Smooth muscle cell (in vitro differentiated cells): ENCODE data around the gene DRC7. TPM values are rescaled to one million over a fixed set of nuclear protein-coding genes. Genes with fewer than 3 reads are reported as not detected.

Source experiments
- DNase-seq: peaks from one replicate; lab custom pipeline; 2025; ENCODE audit not compliant: unreplicated experiment; lab: John Stamatoyannopoulos, UW
- H2AFZ ChIP-seq: fragments of 200-600 bp; sonication (generic); 2 replicates; pipeline ENCODE4 v1.6.0; 2016; ENCODE audit warnings: antibody characterized with exemption, low read depth, mild to moderate bottlenecking
- H3F3A ChIP-seq: fragments of 200-600 bp; sonication (generic); 2 replicates; pipeline ENCODE4 v1.6.0; 2017; ENCODE audit warnings: antibody characterized with exemption, low read depth
- H3K27ac ChIP-seq: fragments of 200-600 bp; sonication (generic); 2 replicates; pipeline ENCODE4 v1.5.1; 2016; ENCODE audit warnings: low read depth, mild to moderate bottlenecking
- H3K27me3 ChIP-seq: fragments of 200-600 bp; sonication (generic); 2 replicates; pipeline ENCODE4 v1.6.1; 2016; ENCODE audit warnings: low read depth, mild to moderate bottlenecking
- H3K36me3 ChIP-seq: fragments of 200-600 bp; sonication (generic); 2 replicates; pipeline ENCODE4 v1.5.1; 2016; ENCODE audit warnings: low read depth
- H3K4me1 ChIP-seq: fragments of 200-600 bp; sonication (generic); 2 replicates; pipeline ENCODE4 v1.5.1; 2016; ENCODE audit warnings: low read depth
- H3K4me2 ChIP-seq: fragments of 200-600 bp; sonication (generic); 2 replicates; pipeline ENCODE4 v1.6.0; 2016; ENCODE audit warnings: mild to moderate bottlenecking
- H3K4me3 ChIP-seq: fragments of 200-600 bp; sonication (generic); 2 replicates; pipeline ENCODE4 v1.5.1; 2016; ENCODE audit warnings: mild to moderate bottlenecking
- H3K79me2 ChIP-seq: fragments of 200-600 bp; sonication (generic); 2 replicates; pipeline ENCODE4 v1.6.0; 2016; ENCODE audit warnings: low read depth, mild to moderate bottlenecking
- H3K9ac ChIP-seq: fragments of 200-600 bp; sonication (generic); 2 replicates; pipeline ENCODE4 v1.6.0; 2016; ENCODE audit warnings: low read depth
- H3K9me3 ChIP-seq: fragments of 200-600 bp; sonication (generic); replicated peaks from 2 replicates; pipeline ENCODE4 v1.5.1; 2016; ENCODE audit warnings: low read depth
- H4K20me1 ChIP-seq: fragments of 200-600 bp; sonication (generic); 2 replicates; pipeline ENCODE4 v1.6.0; 2016; ENCODE audit warnings: low read depth
- CTCF ChIP-seq: fragments of 200-600 bp; sonication (generic); IDR thresholded peaks from 2 replicates; pipeline ENCODE4 v1.5.1; 2017; ENCODE audit warnings: borderline replicate concordance, mild to moderate bottlenecking, antibody characterized with exemption; ENCODE audit not compliant: insufficient read depth, poor library complexity, severe bottlenecking
- WGBS: methylation state at CpG from one replicate; pipeline ENCODE4 v1.1.7; 2016; ENCODE audit warnings: low lambda C conversion rate; 5-methylcytosine and 5-hydroxymethylcytosine counted together
- polyA plus RNA-seq: library from polyadenylated mRNA; unstranded; fragments of >200 nt; fragmentation: Nextera tagmentation; extraction: Ambion mirVana; gene quantifications from 2 replicates; pipeline ENCODE4 v1.2.1, GENCODE V29; 2016
- total RNA-seq: library from RNA; depleted of rRNA; stranded (reverse); fragments of >200 nt; gene quantifications from 2 replicates; pipeline ENCODE4 v1.2.3, GENCODE V29; 2014

Gene DRC7
- total and polyA plus RNA-seq, 2 experiments from 2014 or later, result 0.94 TPM; not detected in 1

GRCh38 chr16:57667526-57668262 is 26.9 kb upstream of the DRC7 start:
- no peak overlapping the region for H3K4me3 ChIP-seq
- H3K4me2 ChIP-seq, result no peak overlapping the region
- H3K27ac ChIP-seq, result no peak overlapping the region
- H3K9me3 ChIP-seq, result no peaks in the 10 kb centered on the region
- 86% methylated on average over 17 of the region's 17 CpGs for WGBS
- no peak overlapping the region for H2AFZ ChIP-seq
- no peaks in the 10 kb centered on the region for H3F3A ChIP-seq
- no peaks in the 10 kb centered on the region for H3K79me2 ChIP-seq
- DNase-seq, result no peak
- no peaks in the 10 kb centered on the region for H3K27me3 ChIP-seq
- no peaks in the 10 kb centered on the region for H3K4me1 ChIP-seq
- no peaks in the 10 kb centered on the region for H4K20me1 ChIP-seq
- TF ChIP-seq CTCF, result peak; percentile 15
- no peak overlapping the region for H3K9ac ChIP-seq
- H3K36me3 ChIP-seq, result no peaks in the 10 kb centered on the region

- Histone ChIP-seq H3K4me3 (no peak within 1 kb of the TSS), H3K27ac (no peak within 1 kb of the TSS), H3K27me3 (no peaks in the 10 kb centered on the region), H3K4me2 (no peak within 1 kb of the TSS), H3K9me3 (no peaks in the 10 kb centered on the region), H3K4me1 (no peaks in the 10 kb centered on the region), H3K79me2 (no peaks in the 10 kb centered on the region), H3K9ac (no peak within 1 kb of the TSS), H2AFZ (no peak within 1 kb of the TSS), H3K36me3 (no peaks in the 10 kb centered on the region), H4K20me1 (no peaks in the 10 kb centered on the region), H3F3A (no peaks in the 10 kb centered on the region)
- WGBS, result 94% methylated on average over 11 of the region's 11 CpGs
- no peak for TF ChIP-seq CTCF
- no peak for DNase-seq
These were observed 26.4 kb upstream of the DRC7 start, which contains the start of gene ADGRG3 for GRCh38 chr16:57668263-57668571. Gene ADGRG3, plus strand, starts transcription at chr16:57668306. Its CDS starts 42 bp downstream, at chr16:57668348.

GRCh38 chr16:57668630-57669475 is 25.8 kb upstream of the DRC7 start:
- H3K4me1 ChIP-seq, result no peaks in the 10 kb centered on the region
- H3K4me2 ChIP-seq, result no peak overlapping the region
- no peak overlapping the region for H3K9ac ChIP-seq
- H3K27ac ChIP-seq, result no peak overlapping the region
- no peaks in the 10 kb centered on the region for H3K27me3 ChIP-seq
- no peaks in the 10 kb centered on the region for H4K20me1 ChIP-seq
- no peak overlapping the region for H2AFZ ChIP-seq
- no peaks in the 10 kb centered on the region for H3K9me3 ChIP-seq
- H3K4me3 ChIP-seq, result no peak overlapping the region
- H3K79me2 ChIP-seq, result no peaks in the 10 kb centered on the region
- no peak for TF ChIP-seq CTCF
- 95% methylated on average over 19 of the region's 20 CpGs for WGBS
- no peaks in the 10 kb centered on the region for H3F3A ChIP-seq
- no peaks in the 10 kb centered on the region for H3K36me3 ChIP-seq
- no peak for DNase-seq
